HuH-7.5 (cell line): Measurements from ENCODE around the gene CFAP65.

Experiments
- DNase-seq: peaks from one replicate; pipeline ENCODE4 v3.0.0; 2011; ENCODE audit warnings: low spot score

The CFAP65 gene

DNA sequence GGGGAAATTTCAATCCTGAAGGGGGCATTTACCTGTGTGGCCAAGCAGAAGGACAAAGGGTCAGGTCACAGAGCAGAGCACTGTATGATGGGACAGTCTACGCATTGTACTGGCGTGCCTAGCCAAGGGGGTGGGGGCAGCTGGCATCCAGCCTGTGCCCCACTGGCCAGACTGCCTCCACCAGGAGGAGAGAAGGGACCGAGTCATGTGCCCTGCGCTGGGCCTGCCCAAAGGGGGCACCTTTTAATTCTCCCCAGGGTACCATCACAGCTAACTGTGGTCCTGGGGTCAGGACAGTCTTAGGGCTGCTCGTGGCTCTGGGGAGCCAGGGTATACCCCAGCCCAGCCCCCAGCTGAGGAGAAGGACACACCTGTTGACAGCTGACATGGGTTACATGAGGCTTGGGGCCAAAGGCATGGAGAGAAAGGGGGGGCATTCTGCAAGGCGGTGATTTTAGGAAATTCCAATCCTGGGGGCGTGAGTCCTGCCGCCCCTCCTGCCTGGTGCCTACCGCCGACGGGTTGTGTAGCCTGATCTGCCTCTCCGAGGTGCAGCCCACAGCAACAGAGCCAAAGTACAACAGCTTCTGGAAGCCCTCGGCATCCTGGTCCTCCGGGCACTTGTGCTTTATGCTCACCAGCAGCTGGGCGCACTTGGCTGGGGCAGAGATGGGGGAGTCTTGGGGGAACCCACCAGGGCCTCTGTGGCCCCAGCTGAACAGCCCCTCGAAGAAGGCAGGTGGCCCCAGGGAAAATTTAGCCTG lies 11.0 kb downstream of the CFAP65 start:
- no peak for DNase-seq

GRCh38 chr2:219029829-219030165 lies 11.5 kb downstream of the CFAP65 start:
- DNase-seq, result peak; percentile 84

GRCh38 chr2:219028996-219029828 lies 12.1 kb downstream of the CFAP65 start:
- DNase-seq, result no peak

GRCh38 chr2:219028141-219028540 lies 13.2 kb downstream of the CFAP65 start:
- DNase-seq, result no peak

- no peak for DNase-seq
Observed at GRCh38 chr2:219027511-219028055, 13.7 kb downstream of the CFAP65 start.

DNA sequence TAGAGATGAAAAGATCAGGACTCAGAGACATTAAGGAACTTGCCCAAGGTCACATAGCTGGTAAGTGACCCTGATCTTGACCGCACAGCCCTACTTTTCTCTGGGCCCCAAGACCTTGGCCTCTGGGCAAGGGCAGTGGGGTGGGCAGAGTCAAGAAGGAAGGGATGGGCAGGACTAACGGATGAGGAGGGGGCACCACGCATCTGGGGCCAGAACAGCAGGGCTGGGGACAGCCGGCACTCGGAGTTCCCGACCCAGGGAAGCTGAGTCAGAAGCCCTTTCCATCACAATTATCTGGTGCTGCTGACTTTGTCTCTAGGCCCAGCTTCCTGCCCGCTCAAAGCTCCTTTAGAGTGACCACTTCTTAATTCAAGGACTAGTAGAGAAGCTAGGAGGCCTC lies 14.4 kb downstream of the CFAP65 start:
- no peak for DNase-seq

GRCh38 chr2:219025637-219026585 lies 15.4 kb downstream of the CFAP65 start:
- DNase-seq, result no peak

GRCh38 chr2:219024059-219024458 lies 17.3 kb downstream of the CFAP65 start:
- DNase-seq, result no peak

- DNase-seq, result no peak
Observed at GRCh38 chr2:219023045-219023605, 18.2 kb downstream of the CFAP65 start.

GRCh38 chr2:219022616-219023015 lies 18.7 kb downstream of the CFAP65 start:
- DNase-seq, result no peak

DNA sequence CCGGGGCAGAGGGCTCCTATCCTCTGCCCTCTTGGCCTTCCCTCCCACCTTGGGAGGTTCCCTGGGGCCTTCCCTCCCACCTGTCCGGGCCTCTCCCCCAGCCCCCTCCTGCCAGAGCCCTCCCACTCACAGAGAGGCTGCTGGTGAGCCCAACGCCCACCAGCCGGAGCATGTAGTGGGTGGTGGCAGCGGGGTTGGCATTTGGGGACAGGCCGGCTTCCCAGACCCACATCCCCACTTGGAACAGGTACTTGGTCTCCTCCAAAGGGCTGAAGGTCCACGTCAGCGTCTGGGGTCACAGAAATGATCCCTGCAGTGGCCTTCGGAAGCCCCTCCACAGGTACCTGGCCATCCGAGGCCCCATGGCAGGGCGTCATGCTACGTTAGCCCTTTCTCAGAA lies 19.3 kb downstream of the CFAP65 start:
- DNase-seq, result no peak

DNA sequence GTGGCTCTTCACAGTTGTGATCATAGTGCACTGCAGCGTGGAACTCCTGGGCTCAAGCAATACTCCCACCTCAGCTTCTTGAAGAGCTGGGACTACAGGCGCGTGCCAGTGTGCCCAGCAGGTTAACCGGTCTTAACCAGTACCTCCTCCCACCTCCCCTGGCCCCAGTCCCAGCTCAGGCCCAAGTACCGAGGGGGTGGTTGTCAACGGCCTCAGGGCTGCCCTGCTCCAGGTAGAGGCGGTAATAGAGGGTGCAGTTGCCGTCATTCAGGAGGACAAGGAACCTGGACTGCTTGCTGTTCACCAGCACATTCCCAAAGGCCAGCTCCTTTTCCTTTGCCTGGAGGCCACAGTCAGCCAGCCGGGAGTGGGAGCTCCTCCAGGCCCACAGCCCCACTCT lies 19.7 kb downstream of the CFAP65 start:
- DNase-seq, result no peak

DNA sequence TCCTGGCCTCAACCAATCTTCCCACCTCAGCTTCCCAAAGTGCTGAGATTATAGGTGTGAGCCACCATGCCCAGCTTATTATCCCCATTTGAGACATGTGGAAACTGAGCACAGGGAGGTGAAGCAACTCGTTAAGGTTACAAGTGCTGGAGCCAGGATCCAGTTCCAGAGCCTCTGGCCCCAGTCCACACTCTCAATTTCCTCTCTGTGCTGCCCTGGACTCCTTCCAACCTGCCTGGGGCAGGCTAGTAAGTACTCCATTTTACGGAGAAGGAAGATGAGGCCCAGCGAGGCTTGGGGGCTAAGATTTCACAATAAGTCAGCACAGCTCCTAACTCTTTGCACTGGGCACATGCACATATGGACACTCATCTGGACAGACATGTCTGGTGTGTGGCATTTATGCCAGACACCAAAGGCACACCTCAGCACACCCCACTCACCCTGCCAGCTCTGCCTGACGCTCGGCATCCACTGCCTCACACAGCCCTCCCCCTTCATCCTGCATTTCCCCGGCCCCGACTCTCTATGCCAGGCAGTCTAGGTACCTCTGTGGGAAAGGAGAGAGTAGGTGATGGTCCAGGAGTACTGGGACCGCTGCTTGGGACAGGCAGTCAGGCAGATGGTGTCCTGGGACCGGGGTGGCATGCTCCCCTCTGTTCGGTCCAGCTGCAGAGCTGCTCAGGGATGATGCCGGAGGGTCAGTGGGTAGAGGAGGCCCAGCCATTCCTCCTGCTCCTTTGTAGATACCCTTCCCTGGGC lies 20.5 kb downstream of the CFAP65 start:
- DNase-seq, result no peak

DNA sequence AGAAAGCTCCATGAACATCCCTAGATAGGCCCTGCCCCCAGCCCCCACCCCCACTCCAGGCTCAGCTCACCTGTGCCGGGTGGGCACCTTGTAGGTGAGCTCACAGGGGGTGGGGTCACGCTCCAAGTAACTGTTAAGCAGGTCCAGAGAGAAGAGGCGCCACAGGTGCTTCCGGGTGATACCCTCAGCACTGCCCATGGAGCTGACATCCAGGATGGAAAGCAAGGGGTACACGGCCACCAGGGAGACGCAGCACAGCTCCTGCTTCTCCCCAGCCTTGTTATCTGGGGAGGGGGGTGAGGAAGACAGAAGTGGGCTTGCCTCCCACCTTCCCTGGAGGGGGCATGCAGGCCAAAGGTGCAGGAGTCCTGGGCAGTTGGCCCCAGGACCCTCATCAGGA lies 21.9 kb downstream of the CFAP65 start:
- no peak for DNase-seq

- no peak for DNase-seq
Observed at GRCh38 chr2:219018726-219019125, 22.6 kb downstream of the CFAP65 start.

GRCh38 chr2:219018286-219018685 lies 23.0 kb downstream of the CFAP65 start:
- no peak for DNase-seq

GRCh38 chr2:219017201-219017931 lies 23.9 kb downstream of the CFAP65 start:
- DNase-seq, result no peak

DNA sequence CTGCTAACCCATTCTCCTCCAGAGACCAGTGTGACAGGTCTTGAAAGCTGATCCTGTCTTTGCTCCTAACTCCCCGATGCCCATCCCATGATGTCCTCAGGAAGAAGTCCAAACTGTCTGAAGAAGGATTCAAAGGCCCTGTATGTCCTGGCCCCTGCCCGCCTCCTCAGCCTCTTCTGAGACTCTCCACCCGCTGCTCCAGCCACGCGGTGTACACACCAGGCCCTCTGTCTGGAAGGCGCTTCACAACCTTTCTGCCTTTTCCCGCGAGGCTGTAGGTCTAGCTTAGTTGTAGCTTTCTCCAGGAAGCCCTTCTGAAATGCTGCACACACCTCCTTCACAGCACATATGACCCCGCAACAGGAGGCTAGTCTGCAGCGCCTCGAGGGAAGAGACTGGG lies 24.6 kb downstream of the CFAP65 start:
- DNase-seq, result no peak

- DNase-seq, result no peak
Observed at GRCh38 chr2:219010873-219011272, 30.4 kb downstream of the CFAP65 start.

- DNase-seq, result peak; percentile 85
Observed at GRCh38 chr2:219010162-219010756, 31.1 kb downstream of the CFAP65 start.
